Forelimb muscle (tissue), 1 donor: Measurements from ENCODE around the gene ALDH1A1. TPM values are rescaled to one million over a fixed set of nuclear protein-coding genes. Genes with fewer than 3 reads are reported as not detected.
"Not testable (repeated sequence)": the region's sequence is repeated elsewhere in the genome, so short reads cannot be mapped to it uniquely, and the experiment has no call there.

ENCODE experiments used
- DNase-seq: peaks from one replicate; pipeline ENCODE4 v3.0.0-alpha.2; 2013; ENCODE audit warnings: low read depth
- polyA plus RNA-seq: library from polyadenylated mRNA; unstranded; fragments of 120-200 nt; gene quantifications from one replicate; pipeline ENCODE4 v1.2.1, GENCODE V29; 2013; ENCODE audit not compliant: insufficient read length

Gene ALDH1A1
- polyA plus RNA-seq, 1 donor: 35.0 TPM

DNA sequence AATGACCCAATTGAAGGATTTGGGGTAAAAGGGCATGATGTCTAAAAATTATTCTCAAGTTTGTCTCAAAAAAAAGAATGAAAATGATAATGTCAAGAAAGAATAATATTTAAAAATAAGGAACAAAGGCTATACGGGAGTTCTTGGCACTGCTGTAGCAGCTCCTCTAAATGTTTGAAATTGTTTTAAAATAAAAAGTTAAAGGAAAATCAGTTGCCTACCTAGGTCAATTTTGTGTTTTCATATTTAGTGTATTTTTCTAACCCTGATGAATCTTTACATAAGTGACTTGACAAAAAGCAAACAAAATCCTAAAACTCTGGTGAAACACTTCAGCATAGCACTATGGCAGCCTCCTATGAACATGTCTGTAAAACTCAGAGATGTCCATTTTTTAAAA is 56.4 kb downstream of the ALDH1A1 start:
- DNase-seq: no peak

DNA sequence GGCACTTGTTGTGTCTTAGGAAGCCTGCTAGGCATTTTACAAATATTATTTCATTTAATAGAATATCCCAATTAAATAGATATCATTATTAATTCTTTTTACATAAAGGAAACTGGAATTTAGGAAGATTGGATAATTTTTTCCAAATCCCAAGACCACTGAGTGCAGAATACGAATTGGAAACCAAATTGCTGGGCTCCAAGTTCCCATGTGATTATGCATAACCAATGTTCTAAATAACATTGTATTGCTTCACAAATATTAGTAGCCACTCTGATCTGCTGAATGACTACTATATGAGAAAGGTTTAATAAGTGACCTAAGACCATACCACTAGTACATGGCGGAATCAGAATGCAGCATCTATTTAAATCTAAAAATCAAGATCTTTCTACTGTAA is 57.7 kb downstream of the ALDH1A1 start:
- DNase-seq: no peak

DNA sequence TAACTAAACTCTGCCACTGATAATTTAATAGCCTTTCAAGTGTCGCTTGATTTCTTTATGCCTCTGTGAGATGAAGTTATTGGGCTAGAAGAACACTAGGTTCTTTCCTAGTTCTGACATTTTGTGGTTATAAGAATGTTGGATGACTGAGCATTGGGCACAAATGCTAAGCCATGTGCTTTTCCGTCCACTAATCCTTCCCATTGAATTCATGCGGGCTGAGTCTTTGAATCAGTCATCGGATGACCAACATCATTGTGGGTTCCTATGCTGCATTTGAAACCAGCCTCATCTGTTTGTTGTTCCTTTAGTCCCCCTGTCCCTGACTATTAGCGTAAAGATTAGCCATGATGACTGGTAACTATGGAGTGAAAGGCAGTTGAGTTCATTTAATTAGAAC is 58.5 kb downstream of the ALDH1A1 start:
- no peak for DNase-seq

DNA sequence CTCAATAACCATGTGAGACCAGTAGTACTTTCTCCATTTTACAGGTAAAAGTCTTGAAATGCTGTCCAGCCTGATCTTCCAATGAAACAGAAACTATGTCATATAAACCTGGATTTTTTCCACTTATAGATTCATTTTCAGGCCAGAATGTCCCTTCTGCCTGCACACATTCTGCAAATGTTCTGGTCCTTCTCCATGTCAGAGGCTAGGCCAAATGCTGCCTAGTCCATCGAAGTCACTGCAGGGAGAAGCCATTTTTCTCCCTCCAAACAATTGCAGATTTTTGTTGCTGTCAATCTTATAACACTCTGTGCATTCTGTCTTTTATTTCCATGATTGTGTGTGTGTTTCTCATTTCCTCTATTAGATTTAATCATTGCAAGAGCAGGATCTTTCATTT is 59.4 kb downstream of the ALDH1A1 start:
- no peak for DNase-seq

DNA sequence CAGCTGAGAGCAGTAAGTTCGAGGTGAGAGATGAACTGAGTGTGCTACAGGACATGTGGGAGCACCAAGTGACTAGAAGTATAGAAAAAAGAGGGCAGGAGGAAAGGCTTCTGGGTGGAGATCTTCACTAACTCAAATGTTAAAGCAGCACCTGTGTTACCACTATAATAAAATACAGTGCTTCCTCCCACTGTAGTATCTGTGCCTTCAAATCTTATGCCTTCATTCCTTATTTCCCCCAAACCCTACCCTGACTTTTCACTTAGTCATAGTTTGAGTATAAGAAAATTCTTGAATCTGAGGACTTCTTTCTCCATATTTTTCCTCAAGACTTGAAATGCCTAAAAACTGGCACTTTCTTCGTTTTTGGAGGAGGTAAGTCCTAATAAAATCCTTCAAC is 61.8 kb downstream of the ALDH1A1 start:
- DNase-seq: no peak

DNA sequence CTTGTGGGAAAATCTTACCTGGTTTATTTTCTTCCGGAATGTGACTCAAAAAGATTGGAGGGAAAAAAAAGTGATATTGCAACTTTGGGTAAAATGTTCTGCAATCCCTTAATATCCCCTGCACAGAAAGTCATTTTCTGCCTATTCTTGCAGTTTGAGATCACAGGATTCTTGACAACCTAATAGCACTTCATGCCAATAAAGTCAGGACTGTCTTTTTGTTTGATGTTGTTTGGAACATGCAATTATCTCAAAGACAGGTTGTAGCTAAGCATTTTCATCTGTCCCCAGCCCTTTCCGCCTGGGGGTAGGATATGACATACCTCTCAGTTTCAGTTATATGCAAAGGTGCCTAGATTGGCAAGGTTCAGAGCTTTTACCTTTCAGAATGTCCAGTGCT is 63.9 kb downstream of the ALDH1A1 start:
- no peak for DNase-seq

DNA sequence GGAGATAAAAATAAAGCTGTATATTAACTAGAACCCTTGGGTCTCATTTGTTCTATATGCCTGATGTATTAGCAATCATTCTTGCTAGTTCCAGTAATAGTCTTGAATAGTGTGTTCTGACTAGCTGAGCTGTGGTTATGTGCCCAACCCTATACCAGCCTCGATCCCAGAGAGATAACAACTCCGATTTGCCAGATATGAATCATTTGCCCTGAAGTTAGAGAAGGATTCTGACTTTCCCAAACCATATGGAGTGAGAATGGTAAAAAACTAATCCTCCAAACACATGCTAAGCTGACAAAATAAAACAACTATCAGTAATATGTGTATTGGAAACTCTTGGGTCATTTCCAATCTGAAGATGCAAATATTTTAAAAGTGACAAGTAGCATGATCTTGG is 64.8 kb downstream of the ALDH1A1 start:
- no peak for DNase-seq

DNA sequence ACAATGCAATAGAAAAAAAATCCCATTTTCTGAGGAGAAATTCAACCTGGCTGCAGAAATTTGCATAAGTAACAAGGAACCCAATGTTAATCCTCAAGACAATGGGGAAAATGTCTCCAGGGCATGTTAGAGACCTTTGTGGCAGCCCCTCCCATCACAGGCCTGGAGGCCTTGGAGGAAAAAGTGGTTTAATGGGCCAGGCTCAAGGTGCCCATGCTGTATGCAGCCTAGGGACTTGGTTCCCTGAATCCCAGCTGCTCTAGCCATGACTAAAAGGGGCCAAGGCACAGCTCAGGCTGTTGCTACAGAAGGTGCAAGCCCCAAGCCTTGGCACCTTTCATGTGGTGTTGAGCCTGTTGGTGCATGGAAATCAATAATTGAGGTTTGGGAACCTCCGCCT is 66.5 kb downstream of the ALDH1A1 start:
- no peak for DNase-seq

DNA sequence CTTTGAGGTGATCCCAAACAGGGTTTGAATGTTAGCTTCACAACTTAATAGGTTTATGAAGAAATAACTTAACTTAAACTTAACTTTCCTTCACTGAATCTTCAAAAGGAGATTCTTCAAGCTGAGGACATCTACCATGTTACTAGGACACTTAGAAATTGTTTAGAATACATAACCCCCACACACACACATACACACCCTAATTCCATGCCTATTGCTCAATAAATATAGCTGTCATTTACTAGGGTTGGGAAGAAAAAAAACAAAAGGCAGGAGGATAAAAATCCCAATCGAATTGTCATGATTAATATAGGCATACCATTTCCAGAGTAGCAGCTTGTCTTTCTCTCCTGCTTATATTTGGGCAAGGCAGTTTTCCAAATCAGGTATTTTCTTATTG is 68.3 kb downstream of the ALDH1A1 start:
- no peak for DNase-seq

DNA sequence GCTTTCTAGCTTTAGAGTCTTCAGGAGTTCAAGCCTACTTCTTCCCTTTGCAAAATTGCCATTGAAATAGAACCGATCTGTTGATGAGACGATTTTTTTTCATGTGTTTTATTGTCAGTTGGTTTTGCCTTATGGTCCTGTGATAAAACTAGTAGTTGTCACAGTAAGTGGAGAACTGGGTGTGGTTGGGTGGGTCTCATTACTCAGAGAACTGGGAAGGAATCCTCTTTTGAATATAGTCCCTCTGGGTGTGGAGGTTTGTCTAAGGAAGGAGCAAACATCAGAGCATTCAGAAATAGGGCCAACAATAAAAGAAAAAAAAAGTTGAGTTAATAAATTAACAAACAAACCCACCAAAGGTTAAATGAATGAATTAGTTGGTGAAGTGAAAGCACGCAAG is 69.0 kb downstream of the ALDH1A1 start:
- no peak for DNase-seq

DNA sequence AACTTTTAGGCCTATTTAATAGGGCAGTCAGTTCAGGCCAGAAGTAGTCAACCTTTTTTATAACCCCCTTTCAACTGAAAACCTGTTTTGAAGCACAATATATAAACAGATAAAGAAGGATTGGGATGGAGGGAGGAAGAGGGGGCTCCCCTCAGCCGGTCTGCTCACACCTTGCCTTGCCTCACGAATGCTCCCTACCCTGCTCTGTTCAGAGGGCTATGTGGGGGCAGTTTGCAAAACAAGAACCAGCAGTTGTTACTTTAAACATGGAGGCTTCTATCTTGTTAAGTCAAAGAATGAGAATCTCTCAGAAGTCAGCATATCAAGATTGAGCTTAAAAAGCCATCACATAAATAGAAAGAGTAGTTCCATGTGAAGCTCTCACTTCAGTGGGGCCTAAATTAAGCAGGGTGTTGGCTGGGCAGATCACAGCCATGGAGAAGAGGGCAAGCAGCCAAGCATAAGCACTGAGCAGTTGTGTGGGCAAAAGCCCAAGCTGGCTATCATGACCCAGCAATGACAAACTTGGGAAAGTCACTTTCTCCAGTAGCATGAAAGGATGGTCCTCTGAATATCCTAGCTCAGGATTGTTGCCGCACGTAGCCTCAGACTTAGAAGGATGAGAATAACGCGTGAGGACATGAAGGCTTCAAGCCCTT is 70.6 kb downstream of the ALDH1A1 start:
- DNase-seq: no peak

DNA sequence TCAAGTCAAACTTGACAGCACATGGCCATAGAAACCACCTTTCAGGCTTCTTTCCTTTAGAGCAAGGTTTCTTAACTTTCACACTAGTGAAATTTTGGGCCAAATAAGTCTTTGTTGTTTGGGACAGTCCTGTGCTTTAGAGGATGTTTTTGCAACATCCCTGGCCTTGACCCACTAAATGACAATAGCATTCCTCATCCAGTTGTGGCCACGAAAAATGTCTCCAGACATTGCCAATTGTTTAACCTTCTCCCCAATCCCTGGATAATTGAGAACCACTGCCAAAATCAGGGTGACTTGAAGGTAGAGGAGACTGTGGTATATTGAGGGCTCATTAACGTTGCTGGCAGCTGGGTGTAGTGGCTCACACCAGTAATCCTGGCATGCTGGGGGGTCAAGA is 72.0 kb downstream of the ALDH1A1 start:
- no peak for DNase-seq

DNA sequence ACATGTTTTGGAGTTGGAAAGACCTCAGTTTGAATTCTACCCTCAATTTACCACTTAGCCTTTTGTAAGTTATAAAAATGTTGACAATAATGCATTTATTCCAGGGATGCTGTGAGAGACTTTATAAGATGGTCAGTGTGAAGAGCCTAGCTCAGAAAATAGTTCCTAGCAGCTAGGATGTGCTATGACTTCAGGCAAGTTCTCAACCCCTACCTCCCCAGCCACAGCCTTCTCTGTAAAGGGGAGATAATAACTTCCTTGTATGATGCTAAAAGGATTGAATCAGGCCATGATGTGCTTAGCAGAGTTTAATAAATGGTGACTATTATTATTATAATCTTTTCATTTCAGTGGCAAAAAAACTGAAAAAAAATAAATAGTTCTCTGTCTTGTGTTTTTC is 77.6 kb downstream of the ALDH1A1 start:
- DNase-seq: no peak

DNA sequence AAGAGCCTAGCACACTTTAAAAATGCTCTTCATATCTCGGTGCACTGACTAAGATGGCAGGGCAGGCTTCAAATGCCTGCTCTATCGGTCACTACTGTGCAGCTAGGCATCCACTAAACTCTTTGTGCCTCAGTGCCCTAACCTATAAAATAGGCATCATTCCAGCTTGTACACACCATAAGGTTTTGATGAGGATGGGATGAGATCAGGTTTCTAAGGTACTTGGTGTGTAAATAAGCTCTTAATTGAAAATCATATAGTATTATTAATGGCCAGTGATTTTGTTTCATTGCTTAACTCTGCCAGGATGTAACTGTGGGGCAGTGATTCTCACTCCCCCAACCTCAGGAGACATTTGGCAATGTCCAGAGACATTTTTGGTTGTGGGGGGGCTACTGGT is 78.5 kb downstream of the ALDH1A1 start:
- DNase-seq: no peak

DNA sequence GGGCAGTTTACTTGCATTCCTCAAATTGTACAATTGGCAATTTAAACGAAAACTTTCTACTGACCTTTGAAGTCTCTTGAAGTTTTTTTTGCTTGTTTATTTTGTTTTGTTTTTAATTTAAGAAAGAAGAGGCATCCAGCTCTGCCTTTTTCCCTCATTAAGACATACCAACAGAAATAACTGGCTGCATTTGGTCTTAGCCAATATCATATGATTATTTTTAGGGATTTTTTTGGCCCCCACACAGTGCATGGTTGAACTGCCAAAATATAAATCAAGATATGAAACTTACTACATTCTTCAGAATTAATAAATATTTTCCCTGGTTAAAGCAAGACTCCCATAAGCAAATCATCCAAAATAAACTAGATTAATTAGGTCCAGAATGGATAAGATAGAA is 79.4 kb downstream of the ALDH1A1 start:
- DNase-seq: no peak

DNA sequence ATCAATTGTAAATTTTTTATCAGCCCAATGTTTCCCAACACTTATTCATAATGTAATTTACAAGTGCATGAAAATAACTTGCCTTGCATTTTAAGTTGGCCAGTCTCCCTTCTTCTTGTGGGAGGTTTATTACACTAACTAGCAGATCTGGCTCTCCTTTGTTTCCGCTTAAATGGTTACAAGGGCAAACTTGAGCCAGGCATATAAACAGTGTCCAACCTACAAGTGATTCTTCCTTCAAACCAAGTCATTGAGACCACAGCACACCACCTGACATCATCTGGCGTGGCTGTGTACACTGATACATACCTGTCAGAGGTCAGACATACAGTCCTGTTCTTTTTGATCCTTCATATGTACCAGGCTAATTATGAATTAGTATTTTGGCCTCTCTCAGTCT is 80.1 kb downstream of the ALDH1A1 start:
- DNase-seq: no peak

DNA sequence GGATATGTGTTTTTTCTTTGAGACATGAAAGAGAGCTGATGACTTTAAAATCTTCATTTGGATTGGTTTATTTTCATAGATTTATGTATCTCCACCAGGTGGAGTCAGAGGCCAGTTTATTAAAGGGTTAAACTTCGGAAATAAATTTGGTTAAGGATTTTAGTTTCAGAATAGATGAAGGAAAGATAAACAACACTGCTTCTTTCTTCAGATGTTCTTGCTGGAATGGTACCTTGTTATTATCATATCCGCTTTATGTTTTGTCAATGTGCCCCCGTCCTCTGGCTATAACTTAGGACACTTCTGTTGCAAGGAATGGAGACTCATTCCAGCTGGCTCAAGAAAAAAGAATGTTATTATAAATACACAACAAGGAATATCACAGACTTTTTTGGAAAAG is 81.2 kb downstream of the ALDH1A1 start:
- DNase-seq: no peak

DNA sequence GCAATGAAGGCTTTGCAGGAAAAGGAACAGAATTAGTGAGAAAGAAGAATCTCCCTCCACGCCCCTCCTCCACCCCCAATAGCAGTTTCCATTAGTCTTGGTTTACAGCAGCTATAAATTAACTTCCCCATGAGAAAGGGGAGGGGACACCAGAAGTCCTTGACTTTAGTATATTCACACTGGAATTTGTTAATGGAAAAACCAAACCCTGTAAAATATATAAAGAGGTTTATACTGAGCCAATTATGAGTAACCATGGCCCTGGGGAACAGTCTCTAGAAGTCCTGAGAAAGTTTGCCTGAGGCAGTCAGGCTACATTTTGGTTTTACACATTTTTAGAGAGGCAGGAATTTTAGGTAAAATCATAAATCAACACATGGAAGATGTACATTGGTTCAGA is 88.5 kb downstream of the ALDH1A1 start:
- DNase-seq: no peak

DNA sequence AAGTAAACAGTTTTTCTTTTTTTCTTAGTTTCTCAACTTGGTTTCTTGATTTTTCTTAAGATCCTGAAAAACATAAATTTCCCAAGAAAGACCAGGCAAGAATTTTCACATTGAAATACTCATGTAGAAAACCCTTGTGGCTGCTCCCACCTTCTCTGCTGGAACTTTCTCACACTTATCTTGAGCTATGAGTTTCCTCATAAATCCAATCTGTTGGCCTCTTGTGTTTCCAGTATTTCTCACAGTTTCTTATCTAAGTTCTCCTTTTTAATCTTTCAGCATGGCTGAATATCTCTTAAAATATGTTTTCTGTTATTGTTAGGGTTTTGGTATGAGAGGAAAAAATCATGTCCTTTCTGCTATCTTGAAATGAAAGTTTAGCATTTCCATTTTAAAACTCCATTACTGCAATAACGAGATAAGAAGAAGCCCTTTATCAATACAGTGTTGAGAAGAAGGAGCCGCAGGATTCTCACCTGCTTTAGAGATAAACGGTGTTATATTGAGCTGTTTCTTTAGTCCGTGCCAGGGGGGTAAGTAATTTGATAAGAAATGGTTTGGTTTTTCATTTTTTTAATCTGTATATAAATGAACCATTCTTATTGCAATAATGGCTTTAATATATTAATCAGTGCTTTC is 89.3 kb downstream of the ALDH1A1 start:
- DNase-seq: no peak

DNA sequence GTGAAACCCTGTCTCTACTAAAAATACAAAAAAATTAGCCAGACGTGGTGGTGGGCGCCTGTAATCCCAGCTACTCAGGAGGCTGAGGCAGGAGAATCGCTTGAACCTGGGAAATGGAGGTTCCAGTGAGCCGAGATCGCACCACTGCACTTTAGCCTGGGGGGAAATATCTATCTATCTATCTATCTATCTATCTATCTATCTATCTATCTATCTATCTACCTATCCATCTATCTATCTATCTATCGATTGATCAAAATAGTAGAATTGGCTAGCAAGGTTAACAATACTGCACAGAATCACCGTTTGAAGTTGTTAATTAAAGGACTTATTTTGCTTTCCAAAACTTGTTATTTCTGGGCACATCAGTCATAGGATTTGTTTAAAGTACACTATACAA is 90.1 kb downstream of the ALDH1A1 start:
- DNase-seq: not testable (repeated sequence)

DNA sequence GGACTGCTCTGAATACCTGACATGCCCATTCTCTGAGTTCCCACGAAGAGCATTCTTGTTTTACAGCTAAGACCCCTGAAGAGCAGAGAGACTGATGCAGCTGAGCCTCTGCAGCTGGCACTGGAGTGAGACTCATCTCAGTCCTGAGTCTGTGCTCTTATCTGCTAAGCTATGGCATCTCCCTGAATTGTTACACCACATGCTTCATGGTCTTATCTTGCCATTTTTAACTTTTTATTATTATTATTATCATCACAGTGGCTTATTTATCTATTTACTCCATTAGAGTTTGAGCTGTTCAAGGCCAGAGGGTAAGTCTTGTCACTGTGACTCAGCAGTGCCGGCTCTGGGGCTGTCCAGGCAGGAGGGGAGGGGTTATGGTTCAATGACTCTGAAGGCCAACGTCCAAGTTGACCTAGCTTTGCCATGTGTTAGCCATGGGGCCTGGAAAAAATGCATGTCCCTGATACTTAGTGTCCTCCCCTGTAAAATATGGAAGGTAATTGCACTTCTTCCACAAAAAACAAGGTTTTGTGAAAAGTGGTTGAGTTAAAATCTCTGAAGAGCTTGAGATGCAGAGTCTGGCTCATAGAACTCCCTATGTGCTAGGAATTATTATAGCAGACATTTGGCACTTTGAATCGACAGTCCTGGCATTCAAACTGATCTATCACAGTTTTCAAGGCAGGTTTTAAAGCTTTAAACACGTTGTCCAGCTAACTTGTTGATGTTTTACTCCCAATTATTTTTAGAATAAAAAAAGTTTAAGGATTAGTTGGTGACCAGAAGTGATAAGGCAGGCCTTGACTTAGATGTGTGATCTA is 94.6 kb downstream of the ALDH1A1 start:
- no peak for DNase-seq

DNA sequence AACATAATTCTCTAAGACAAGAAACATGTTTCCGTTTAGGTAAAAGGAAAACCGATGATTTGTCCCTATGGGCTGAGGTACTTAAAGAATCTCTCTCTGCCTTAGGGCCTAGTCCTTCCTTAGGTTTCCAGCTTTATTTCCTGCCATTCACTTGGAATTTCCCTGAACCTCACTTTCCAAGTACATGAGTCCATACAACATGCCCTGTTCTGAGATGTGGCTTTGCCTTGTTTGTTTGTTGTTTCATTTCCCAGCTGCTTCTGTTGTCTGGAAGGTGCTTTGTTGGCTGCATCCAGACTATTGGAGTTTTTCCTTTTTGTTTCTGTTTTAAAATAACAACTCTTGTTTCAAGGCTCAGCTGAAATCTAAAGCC is 95.2 kb downstream of the ALDH1A1 start:
- no peak for DNase-seq

DNA sequence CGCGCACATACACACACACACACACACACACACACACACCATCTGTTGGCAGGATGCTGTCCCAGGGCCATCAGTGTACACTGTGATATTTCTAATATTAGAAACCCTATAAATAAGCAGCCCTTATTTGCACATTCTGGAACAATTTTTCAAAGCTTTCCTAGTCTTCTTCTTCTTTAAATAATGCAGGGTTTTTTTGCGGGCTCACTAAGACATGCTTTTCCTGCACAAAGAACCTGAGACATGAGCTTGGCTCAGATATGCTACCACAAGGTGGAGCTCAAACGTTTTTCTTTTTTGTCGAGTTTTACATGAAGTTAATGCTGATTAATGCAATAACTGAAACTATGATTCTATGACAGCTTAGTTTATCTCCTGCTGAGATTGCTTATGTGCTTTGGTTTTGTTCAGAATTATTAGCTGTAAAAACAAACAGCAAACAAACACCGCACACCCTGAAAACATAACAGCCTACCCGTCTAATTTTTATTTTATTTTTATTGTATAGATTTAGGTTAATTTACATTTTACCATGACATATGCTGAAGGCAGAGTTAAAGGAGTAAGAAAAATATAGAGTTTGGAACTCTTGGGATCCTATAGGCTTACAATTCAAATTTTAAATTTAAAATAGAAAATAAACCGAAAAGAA is 95.8 kb downstream of the ALDH1A1 start:
- DNase-seq: peak; percentile 71
